Activated T-helper 9 cell treated with anti-CD3 and anti-CD28 coated beads, Interleukin-2, amount 50 U/mL, for 16 hours (primary cell): ENCODE data around the gene SMIM15.
"Not testable (repeated sequence)": the region's sequence is repeated elsewhere in the genome, so short reads cannot be mapped to it uniquely, and the experiment has no call there.

Source experiments
- DNase-seq: peaks from one replicate; pipeline ENCODE4 v3.0.0-alpha.2; 2020; ENCODE audit warnings: low read depth

The SMIM15 gene, protein sequence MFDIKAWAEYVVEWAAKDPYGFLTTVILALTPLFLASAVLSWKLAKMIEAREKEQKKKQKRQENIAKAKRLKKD

DNA sequence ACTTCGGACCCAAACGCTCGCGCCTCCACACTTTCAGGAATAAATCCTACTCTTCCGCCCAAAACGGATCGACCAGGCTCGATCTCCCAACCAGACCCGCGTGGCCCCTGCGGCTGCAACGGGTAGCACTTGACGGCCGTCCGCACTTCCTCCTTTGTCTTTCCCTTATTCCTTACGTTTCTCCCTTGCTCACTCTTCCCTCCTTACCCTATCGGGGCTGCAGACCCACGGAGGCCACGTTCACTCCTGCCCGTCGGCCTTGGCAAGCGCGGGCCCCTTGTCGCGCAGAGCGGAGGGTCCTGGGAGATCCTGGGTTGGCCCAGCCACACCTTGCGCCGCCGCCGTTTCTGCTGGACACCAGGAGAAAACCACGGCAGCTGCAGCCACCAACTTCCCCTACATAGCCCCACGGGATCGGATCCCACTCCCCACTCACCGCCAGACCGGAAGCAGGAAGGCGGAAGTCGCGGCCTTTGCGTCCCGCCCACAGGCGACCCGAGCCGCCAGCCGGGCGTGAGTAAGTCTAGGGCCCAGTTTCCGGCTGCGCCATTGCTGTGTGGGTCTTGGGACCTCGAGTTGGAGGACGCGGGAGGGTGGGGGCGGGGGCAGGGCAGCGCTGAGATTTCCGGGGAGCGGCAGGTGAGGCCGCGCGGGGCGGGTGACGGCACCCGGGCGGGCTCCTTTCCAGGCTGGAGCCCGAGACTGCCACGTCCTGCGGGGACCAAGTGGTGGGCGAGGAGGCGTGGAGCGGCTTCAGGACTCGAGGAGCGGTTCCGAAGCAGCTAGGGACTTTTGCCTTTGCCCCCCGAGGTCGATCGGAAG is at the start of gene SMIM15:
SMIM15 (minus strand) TSS at position 459 of the 822 bp plus-strand sequence. CDS start 2,297 bp downstream, outside the sequence.
- peak; percentile 68 for DNase-seq

DNA sequence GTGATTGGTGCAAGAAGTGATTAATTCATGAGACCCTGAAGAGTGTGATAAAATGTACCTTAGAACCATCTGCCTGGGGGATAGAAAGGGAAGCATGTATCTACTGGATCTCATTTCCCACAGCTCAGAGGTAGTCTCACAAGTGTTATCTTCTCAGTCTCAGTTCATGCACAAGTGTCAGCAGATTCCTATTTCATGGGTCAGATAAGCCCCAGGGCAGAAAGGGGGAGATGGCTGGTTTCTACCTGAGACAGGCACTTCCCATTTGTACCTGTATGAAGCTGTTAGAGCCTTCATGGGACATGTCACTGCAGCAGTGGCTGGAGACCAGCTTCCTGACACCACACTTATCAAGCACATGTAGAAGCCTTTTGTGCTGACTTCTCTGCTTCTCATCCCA is 45.6 kb upstream of the SMIM15 start:
- DNase-seq: no peak

DNA sequence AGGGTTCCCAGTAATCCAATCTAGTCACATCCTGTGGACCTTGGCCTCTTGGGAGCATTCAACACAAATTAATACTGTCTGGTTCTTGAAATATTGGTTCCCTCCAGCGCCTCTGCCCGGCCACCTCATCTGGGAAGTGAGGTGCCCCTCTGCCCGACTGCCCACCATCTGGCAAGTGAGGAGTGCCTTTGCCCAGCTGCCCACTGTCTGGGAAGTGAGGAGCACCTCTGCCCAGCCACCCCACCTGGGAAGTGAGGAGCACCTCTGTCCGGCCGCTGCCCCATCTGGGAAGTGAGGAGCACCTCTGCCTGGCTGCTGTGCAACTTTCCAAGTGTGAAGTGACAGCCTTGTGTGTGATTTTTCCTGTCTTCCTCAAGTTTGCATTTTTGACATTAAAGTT is 42.7 kb upstream of the SMIM15 start:
- no peak for DNase-seq

DNA sequence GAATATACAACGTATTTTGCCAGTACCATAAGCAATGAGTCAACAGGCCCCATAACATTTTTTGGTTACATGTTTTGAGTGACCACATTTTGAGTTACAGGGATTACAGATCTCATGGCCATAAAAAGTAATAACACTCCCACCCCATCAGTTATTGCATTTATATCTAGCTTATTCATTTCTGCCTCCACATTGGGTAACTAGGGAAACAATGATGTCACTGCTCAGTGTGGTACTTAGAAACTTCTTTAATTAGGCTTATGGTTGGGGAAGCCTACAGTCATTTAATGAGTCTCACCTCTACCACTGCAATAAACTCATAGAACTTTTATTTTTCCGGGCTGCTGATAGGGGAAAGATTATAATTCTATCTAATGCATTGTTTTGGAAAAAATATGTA is 39.9 kb upstream of the SMIM15 start:
- DNase-seq: no peak

DNA sequence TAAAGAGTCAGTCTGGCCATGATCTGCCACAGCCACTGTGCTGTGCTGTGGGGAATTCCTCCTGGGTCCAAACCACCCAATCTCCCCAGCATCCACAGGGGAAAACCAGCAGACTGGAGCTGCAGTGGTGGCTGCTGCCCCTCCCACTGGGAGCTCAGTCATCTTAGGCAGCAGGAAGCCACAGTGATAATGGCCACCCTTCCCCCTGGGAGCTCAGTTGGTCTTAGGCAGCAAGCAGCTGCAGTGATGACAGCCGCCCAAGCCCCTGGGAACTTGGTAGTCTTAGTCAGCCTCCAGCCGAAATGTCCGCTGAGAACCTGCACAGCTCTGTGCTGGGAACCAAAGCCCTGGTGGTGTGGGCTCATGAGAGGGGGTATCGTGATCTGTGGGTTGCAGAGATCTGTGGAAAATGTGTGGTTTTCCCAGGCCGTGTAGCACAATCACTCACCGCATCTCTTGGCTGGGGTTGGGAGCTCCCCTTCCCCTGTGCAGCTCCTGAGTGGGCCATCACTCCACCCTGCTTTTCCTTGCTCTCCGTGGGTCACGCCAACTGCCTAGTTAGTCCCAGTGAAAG is 38.4 kb upstream of the SMIM15 start:
- no peak for DNase-seq

DNA sequence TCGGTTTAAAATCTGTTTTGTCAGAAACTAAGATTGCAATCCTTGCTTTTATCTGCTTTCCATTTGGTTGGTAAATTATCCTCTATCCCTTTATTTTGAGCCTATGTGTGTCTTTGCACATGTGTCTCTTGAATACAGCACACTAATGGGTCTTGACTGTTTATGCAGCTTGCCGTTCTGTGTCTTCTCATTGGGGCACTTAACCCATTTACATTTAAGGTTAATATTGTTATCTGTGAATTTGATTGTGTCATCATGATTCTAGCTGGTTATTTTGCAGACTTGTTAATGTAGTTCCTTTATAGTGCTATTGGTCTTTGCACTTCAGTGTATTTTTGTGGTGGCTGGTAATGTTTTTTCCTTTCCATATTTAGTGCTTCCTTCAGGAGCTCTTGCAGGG is 36.3 kb upstream of the SMIM15 start:
- no peak for DNase-seq

DNA sequence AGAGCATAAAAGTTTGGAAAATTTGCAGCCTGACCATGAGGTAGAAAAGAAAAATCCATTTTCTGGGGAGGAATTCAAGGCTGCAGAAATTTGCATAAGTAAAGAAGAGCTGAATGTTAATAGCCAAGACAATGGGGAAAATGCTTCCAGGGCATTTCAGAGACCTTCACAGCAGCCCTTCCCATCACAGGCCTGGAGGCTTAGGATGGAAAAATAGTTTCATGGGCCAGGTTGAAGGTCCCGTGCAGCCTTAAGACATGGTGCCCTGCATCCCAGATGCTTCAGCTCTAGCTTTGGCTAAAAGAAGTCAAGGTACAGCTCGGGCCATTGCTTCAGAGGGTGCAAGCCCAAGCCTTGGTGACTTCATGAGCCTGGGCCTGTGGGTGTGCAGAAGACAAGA is 25.6 kb upstream of the SMIM15 start:
- DNase-seq: not testable (repeated sequence)

DNA sequence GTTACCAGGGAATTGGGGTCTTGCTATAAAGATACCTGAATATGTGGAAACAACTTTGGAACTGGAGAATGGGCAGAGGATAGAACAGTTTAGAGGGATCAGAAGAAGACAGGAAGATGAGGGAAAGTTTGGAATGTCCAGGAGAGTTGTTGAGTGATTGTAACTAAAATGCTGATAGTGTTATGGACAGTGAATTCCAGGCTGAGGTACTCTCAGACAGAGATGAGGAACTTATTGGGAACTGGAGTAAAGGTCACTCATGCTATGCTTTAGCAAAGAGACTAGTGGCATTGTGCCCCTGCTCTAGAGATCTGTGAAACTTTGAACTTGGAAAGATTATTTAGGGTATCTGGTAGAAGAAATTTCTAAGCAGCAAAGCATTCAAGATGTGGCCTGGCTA is 25.1 kb upstream of the SMIM15 start:
- not testable (repeated sequence) for DNase-seq

DNA sequence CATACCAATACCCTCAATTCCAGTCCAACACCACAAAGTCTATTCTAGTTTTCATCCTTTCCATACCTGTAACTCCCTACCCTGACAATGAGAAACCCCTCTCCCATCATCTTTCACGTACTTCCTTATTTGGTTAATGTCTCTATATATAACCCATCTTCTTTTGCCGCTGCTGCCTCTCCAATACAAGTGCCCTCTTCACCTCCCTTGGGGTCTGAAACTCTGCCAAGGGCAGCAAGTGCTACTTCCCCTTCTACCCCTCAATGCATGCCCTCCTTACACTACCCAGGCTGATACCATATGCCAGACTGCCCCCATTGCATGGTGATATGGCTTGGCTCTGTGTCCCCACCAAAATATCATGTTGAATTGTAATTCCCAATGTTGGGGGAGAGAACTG is 24.4 kb upstream of the SMIM15 start:
- DNase-seq: no peak

DNA sequence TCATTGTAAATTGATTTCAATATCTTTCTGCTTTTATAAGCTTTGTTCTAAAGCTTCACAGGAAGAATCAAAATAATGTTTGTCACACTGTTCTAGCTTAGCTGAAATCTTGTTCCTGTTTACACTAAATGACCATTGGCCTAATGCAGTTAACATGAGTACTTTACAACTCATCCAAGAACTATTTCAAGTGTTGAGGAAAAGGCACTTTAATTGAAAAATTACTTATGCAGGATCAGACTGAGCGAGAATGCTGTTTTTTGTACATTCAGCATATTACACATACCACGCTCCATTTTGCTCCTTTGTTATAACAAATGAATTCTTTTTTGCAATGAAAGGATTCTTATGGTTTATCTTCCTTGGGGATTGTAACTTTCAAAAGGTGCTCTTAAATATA is 22.4 kb upstream of the SMIM15 start:
- DNase-seq: no peak

DNA sequence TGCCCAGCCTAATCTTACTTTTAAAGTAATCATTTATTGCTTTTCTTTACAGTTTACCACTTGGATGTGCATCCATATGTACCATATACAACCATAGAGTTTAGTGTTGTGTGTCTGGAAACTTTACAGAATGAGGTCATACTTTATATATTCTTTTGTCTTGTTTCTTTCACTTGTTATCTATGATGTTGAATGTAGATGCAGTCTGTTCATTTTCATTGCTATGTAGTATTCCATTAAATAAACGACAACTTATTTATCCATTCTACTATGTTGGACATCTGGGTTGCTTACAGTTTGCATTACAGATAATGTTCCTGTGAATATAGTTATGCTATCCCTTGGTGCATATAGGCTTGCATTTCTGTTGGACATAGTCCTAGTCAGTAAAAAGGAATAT is 21.3 kb upstream of the SMIM15 start:
- DNase-seq: no peak

DNA sequence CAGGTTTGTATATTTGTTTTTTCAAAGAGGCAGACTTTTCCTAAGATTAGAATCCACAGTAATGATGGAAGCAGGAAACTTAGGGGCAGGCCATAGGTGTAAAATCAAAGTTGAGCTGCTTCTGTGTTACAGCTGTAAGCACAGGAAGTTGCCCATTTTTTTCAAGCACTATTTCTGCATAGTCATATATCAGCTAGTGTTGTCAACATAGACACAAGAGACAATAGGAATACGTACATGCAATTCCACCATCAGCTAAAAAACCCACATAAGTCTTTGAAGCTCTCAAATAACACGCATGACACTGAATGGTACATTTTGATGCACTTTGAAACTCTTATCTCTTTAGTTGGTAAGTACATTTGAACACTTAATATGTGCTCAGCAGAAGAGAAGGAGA is 20.2 kb upstream of the SMIM15 start:
- DNase-seq: no peak

DNA sequence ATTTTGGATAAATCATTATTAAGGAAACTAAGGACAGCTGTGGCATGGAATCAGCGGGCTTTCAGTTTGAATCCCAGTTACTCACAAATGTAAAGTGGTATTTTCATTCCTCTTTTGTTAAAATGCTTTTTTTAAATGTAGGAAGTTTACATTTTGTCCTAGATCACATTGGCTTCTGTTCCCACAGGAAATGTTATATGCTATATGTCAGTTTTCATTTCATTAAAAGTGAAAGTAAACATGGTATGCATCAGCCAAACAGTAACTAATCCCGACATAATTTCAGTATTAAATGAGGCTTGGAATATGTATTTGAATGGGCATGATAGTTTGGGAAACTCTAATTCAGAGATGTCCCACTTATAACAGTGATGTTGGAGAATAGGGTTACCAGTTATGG is 18.6 kb upstream of the SMIM15 start:
- DNase-seq: no peak

DNA sequence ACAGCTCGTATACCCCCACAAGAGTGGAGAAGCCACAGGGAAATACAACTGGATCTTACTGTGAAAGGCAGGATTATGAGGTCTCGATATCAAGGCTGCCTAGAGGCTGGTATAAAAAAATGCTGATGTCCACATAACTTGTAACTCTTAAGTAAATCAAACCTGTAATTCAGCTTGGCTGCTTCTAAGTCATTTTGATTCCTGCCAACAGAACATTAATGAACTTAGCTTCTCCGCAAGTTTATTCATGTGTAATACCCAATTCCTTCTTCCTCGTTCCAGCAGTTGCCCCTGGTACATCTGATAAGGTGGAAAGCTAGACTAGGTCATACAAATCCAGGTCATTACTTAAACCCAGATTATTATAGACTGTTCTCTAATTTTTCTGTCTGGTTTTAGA is 16.4 kb upstream of the SMIM15 start:
- DNase-seq: no peak

DNA sequence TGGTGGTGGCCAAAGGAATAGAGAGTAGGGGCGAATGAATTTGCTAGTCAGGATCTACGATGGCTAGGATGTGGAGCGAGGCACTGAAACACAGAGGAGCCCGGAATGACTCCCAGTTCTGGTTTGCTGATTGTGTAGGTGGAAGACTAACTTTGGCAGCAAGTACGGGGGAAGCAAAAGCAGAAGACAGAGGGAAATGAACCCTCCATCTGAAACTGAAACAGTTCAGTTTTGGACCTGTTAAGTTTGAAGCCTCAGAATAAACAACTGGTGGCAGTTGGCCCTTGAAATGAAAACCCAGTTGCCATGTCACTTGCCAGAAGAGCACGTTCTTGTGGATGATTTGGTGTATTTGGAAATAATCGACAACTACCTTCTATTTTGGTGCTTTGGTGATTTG is 15.4 kb upstream of the SMIM15 start:
- DNase-seq: no peak

DNA sequence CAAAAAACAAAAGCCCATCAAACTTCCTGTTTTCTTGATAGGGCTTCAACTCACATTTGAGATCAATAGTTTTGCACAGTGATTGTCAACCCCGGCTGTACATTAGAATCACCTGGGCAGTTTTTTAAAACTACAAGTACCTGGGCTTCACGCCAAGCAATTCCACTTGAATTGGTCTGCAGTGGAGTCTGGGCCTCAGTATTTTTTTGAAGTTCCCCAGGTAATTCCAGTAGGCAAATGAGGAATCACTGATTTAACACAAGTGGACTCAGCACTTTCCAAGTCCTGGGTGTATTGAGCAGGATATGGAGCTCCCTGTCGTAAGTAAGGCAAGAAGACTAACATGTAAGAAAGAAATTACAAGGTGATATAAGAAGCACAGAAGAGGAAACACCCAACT is 14.8 kb upstream of the SMIM15 start:
- DNase-seq: no peak

DNA sequence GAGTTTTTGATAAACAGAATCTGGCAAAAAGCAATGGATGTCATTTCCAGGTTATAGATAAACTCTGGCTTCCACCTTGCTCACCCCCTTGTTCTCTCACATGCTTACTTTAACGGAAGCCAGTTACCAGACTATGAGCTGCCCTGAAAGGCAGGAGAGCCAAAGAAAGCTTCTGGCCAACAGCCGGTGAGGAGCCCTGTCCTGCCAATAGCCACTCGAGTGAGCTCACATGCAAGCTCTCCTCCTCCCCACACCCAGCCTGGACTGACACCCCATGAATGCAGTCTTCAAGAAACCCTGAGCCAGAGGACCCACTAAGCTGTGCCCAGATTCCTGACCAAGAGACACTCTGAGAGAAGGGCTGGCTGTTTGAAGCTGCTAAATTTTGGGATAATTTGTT is 14.4 kb upstream of the SMIM15 start:
- no peak for DNase-seq

DNA sequence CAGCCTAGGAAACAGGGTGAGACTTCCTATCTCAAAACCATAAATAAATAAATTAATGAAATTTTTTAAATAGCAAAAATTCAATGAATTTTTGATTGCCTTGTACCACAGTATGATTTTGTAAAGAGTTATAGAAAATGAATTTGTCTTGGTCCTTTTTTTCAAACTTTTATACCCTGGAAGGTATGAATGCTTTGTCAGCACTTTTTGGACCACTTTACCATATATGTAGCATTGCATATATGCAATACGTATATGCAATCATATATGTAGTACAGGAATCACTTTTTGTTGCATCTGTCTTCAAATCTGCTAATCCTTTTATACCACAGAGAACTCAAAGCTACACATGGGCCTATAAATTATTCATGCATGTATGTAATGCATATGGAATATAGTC is 9.2 kb upstream of the SMIM15 start:
- no peak for DNase-seq

DNA sequence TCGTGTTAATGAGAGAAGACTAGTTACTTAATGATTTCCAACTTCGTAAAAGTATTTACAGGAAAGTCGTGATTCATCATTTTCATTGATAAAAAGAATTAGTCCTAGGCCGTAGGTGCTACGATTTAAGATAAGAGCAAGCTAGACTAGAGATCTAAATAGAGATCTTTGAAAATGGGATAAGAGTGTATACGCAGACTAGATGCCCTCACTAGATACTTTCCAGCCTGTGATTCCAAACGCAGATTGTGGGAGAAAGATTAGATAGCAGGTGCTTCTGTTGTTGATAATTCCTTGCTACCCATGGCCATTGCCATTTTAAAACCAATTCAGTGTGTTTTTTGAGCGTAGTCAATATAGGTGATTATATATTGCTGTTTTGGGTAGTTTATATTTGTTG is 6.7 kb upstream of the SMIM15 start:
- no peak for DNase-seq

DNA sequence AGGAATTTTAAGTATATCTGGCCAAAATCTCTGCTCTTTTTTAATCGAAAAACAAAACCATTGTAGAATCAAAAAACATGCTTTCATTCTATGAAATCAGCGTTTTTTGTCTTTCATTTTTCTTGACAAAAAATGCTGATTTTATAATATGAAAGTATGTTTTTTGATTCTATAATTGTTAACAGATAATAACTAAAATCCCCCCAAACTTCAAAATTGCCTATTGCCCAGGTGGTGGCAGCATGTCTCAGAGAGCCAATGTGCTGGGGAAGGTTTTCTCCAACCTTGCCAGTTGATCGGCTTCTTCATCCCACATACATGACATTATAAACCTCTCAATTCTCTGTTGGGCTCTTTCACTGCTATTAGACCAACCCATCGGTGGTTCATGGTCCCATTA is 5.1 kb upstream of the SMIM15 start:
- DNase-seq: no peak

DNA sequence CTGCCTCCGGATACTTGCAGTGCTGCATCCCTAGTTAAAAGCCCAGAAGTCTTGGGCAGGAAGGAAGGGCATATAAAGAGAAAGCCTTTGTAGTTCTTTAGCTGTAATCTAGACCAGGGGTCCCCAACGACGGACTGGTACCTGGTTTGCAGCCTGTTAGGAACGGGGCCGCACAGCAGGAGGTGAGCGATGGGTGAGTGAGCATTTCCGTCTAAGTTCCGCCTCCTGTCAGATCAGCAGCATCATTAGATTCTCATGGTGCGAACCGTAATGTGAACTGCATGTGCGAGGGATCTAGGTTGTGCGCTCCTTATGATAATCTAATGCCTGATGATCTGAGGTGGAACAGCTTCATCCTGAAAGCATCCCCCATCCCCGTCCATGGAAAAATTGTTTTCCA is 1.6 kb upstream of the SMIM15 start:
- no peak for DNase-seq

DNA sequence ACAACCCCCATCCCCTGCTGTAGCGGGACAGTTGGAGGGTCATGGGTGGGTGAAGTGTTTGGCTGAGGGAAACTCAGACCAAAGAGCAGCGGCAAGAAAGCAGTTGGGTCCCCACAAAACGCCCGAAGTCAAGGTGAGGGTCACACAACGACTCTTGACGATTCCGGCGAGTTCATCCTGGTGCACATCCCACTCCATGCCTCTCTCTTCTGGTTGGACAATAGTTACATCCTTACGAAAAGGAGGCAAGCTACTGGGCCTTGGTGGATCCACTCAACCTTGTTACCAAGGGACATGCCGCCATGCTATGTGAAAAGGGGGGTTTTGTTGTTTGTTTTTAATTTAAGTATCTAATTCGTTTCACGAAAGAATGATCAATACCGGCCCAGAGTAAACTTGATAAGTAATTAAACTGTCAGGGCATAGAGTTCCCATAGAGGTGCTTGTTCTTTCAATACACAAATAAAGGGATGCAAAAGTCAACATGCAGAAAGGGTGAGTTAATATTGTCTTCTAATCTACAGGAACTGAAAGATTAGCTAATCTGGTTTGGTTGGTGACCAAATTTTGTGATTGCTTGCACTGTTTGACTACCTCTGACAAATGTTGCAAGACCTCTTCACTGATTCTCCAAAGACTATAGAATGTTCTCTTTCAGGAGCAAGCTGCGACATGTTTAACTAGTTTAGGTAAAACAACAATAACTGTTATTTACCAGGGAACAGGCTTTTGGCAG is 732 bp upstream of the SMIM15 start:
- DNase-seq: no peak

DNA sequence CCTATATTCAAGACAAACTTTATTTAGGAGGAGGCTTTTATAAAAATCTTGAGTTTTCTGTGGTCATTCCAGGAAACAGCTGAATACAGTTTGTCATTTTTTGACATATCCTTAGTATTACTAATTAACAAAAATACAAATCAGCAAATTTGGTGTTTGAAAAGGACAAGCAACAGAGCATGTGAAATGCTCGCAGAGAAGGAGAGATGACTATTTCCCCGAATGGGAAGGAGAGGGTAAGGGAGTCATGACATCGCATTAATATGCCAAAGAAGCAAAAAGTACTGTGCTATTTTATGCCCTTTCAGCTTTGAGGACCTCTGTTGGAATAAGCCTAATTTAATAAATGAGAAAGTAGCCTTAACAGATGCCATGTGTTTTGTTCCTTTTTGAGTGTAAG is 1.8 kb downstream of the SMIM15 start:
- DNase-seq: no peak
